Left renal pelvis (tissue), 4 donors: ENCODE results near the gene MAP7. TPM values are rescaled to one million over a fixed set of nuclear protein-coding genes. Genes with fewer than 3 reads are reported as not detected.
"Not testable (repeated sequence)": the region's sequence is repeated elsewhere in the genome, so short reads cannot be mapped to it uniquely, and the experiment has no call there.

Source experiments
- DNase-seq, 4 donors: peaks; one replicate each; pipeline ENCODE4 v3.0.0-alpha.2; 2013; ENCODE audit warnings: low read depth in 4 of 4, low spot score in 3 of 4
- polyA plus RNA-seq, 4 donors: library from polyadenylated mRNA; unstranded; fragments of 120-200 nt; gene quantifications; one replicate each; pipeline ENCODE4 v1.2.1, GENCODE V29; 2013; ENCODE audit not compliant: insufficient read length in 4 of 4

MAP7 gene
- polyA plus RNA-seq, 4 donors, result 0.94 to 36.3 (median 32.0) TPM

DNA sequence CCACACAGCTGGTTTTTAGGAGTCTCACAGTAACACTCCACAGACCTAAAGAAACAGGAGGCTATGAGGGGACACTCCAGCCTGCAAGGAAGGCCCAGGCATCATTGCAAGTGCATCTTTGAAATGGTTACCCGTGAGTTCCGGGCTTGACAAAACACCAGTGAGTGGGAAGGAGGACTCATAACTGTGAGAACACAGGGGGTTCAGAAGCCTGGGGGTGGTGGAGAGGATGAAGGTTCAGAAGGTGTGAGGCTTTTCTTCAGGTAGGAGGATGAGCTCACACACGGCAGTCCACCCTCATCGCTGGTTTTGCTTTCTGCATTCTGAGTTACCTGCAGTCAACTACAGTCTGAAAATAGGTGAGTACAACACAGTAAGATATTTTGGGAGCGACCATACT is 39.9 kb downstream of the MAP7 start:
- DNase-seq, result no peak

- DNase-seq, result no peak
Observed at GRCh38 chr6:136508725-136509392, 41.4 kb downstream of the MAP7 start.

DNA sequence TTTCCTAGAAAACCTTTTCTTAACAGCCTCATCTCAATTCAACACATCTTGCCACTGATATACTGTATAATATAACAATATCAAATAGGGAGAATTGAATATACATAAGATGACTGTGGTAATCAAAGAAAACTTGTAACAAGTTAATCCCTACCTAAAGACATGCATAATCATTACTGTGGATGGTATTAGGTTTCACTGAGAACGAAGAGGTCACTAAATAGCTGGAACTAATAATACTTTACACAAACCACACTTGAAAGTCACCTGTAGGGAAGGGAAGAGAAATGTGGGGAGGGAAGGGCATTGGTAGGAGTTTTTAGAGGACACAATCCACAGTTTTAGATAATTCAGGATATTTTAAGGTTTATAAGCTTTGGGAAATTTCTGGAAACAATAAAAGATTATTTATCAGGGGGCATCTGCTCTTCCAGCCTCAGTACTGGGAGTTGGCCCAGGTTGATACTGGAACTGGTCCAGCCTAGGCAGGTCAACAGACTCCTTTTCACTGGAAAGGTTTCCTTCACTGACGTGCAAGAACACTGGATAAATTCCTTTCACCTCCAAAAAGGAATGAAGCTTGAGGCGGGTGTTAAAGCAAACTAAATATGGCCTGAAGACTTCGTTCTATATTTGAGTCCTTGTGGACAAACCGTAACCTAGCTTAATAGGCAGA is 44.0 kb downstream of the MAP7 start:
- DNase-seq, result no peak

GRCh38 chr6:136503303-136504029 is 46.8 kb downstream of the MAP7 start:
- DNase-seq, result no peak

DNA sequence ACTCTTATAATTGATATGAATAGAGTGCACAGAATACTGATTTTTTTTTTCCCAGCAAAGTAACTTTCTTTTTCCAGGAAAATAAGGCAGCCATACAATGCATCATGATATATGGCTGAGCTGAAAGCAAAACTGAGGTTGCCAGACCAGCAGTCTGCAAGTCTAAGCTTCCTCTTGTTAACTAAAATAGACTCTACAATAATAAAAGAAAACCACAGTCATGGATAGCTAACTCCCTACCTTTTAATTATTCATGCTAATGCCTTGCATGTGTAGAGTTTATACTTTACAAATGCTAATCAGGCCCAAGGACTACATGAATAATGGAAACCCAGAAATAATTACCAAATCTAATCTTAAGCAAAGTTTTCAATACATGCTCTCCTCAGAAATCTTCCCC is 47.4 kb downstream of the MAP7 start:
- DNase-seq, result no peak

GRCh38 chr6:136501514-136501913 is 48.7 kb downstream of the MAP7 start:
- DNase-seq, result no peak

DNA sequence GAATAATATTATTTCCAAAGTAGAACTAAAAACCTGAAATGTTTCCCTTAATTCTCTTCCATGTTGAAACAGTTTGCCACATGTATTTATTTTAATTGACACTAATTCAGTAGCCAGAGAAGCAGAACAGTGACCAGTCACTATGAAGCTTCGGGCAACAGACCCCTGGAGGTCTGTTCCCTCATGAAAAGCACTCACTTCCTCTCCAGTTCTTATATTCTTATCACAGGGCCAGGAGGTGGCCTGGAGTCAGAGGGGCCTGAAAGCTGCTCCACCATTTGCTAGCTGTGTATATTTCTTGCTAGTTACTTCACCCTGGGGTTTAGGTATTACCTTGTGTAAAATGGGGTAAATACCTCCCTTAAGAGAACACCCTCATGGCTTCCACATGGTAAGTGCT is 49.1 kb downstream of the MAP7 start:
- no peak for DNase-seq

DNA sequence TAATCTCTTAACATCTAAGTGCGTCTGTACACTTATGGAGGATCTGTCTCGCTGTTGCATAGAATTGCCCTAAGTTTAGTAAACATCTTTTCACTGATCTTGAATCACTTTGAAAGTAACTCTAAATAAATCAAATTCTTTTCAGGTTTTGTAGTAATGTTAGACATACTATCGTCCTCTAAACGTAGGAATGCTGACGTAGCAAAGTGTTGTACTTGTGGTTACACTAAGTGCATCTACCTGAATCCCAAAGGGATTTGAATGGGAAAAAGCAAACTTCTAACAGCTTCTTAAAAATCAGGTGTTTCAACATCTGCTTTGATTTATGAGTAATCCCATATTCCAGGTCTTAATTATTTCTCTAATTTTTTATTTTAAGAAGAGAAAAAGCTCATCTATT is 49.8 kb downstream of the MAP7 start:
- no peak for DNase-seq

DNA sequence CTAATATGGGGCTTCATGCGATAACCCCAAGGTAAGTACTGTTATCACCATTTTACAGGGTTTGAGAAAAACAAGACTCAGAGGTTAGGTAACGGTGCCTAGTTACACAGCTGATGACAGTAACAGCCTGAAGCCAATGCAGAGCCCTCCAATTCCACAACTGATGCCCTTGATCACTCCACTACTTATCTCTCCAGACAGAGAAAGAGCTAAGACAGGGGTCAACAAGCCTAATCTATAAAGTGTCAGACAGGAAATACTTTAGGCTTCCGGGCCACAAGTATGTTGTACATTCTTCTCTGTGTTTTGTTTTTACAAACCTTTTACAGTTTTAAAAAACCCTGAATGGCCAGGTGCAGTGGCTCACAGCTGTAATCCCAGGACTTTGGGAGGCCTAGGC is 50.9 kb downstream of the MAP7 start:
- DNase-seq, result no peak

DNA sequence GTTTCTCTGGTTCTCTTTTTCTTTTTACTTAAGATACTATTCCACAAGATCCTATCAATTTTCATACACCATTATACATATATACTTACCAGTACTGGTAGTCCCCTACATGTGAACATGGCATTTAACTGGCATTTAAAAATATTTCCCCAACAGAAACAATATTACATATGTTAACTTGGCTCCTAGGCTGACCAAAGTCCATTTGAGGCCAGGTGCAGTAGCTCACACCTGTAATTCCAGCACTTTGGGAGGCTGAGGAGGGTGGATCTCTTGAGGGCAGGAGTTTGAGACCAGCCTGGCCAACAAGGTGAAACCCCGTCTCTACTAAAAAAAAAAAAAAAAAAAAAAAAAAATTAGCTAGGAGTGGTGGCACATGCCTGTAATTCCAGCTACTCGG is 53.8 kb downstream of the MAP7 start:
- DNase-seq, result not testable (repeated sequence)

DNA sequence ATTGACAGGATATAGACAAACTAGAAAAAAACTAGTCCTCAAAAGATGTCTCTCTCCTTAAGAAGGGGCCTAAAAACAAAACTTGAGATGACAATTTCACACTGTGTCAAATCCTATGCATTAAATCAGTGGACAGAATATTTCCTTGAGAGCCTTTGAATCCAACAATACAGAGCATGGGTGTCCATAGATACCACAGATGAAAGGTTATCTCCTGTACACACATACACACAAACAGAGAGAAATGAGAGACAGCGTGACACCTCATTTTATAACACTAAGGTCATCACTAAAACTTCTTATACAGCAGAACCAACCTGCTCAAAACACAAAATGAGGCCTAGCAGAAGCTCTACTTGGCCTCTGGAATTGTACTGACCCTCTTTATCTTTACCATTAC is 55.5 kb downstream of the MAP7 start:
- no peak for DNase-seq

DNA sequence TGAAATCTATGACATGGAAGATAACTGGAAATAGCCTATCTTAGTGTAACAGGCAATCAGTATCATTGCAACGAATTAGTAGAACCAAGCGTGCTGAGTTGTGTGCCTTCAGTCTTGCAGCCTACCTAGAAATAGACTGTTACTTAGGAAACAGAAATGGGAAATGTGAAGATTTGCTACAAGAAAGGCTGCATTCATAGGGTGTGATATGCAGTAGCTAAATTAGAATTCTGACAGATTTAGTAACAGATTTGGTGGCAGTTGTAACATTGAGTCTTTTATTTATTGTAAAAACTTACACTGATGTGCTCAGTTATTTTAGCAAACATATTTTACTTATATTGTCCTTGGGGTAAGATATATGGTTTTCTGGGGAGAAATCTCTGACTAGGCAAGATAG is 56.2 kb downstream of the MAP7 start:
- DNase-seq, result no peak

GRCh38 chr6:136492409-136492808 is 57.8 kb downstream of the MAP7 start:
- no peak for DNase-seq

DNA sequence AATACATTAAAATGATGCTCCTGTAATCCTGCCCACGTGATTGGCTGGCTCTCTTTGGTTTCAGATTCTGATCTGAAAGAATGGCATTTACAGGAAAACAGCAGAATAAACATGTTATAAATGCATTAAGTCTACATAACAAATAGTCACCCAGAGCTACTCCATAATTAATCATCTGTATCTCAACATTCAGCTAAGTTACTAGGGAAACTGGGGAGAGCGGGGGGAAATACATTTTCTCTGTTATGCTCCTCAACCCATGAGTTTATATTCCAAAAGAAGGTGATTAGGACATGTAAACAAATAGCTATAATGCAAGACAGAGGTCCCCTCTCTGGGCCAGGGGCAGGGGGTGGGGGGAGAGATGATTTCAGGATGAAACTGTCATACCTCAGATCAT is 58.5 kb downstream of the MAP7 start:
- DNase-seq, result no peak

GRCh38 chr6:136491251-136491650 is 59.0 kb downstream of the MAP7 start:
- DNase-seq, result no peak

- not testable (repeated sequence) for DNase-seq
Observed at GRCh38 chr6:136489689-136490033, 60.6 kb downstream of the MAP7 start.

DNA sequence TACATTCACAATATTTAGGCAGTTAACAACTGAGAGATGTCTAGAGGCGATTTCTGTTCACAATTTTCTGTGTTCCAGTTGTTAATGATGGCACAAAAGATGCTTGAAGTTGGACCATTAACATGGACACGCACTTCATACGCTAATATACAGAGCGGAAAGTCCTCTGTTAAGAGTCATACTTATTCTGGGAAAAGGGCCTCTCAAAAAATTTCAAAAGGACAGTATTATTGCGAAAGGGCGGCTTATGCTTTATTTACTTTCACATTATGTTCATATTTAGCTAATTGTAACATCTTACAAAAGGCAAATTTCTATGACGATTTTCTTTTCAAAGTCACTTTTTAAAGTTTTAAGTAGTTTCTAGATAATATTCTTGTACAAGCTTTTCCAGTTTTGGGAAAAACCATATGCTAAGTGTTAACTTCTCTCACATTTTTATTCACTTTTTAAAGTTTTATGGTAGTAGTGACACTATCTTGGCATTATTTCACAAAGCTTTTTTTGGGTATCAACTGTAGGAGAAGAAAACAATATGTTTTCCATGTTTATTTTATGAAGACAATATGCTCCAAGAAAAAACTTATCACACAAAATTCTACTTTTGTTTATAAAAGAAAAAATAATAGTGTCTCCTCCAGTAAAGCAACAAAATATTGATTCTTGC is 62.3 kb downstream of the MAP7 start:
- no peak for DNase-seq

GRCh38 chr6:136486357-136486756 is 63.9 kb downstream of the MAP7 start:
- DNase-seq, result no peak

- DNase-seq, result no peak
Observed at GRCh38 chr6:136483906-136484305, 66.3 kb downstream of the MAP7 start.

DNA sequence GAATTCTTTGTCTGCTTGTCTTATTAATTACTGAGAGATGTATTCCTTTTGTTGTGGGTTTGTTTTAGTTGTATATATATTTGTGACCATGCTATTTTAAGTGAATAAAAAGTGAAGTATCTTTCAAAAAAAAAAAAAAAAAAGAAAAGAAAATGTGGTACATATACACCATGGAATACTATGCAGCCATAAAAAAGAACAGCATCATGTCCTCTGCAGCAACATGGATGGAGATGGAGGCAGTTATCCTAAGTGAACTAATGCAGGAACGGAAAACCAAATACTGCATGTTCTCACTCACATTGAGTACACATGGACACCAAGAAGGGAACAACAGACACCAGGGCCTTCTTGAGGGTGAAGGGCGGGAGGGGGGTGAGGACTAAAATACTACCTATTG is 67.2 kb downstream of the MAP7 start:
- not testable (repeated sequence) for DNase-seq

GRCh38 chr6:136477548-136477947 is 72.7 kb downstream of the MAP7 start:
- DNase-seq, result no peak

- DNase-seq, result no peak
Observed at GRCh38 chr6:136475686-136476085, 74.5 kb downstream of the MAP7 start.
